Activated CD8-positive, alpha-beta memory T cell treated with anti-CD3 and anti-CD28 coated beads for 36 hours (primary cell): ENCODE results near the gene CADM2. TPM values are rescaled to one million over a fixed set of nuclear protein-coding genes. Genes with fewer than 3 reads are reported as not detected.

Experiments
- CTCF ChIA-PET: fragments of 350-600 bp; sonication (Branson Sonifier 250); formaldehyde crosslinking; loops from one replicate; lab custom pipeline; 2021; ENCODE audit warnings: antibody characterized with exemption; lab: Charles Lee
- POLR2A ChIA-PET: fragments of 350-600 bp; sonication (Branson Sonifier 250); formaldehyde crosslinking; loops from one replicate; lab custom pipeline; 2021; ENCODE audit warnings: antibody characterized with exemption; lab: Charles Lee
- total RNA-seq, 2 experiments: library from RNA; stranded (reverse); gene quantifications; one replicate each; pipeline ENCODE4 v1.2.3, GENCODE V29; 2021

CADM2 gene
- total RNA-seq, 2 experiments from 2014 or later, result 0.25 to 0.53 TPM

- CTCF ChIA-PET, result no interaction called here
Observed at GRCh38 chr3:85164436-85164835, 205.6 kb downstream of the CADM2 start.

GRCh38 chr3:85167576-85167975 lies 208.8 kb downstream of the CADM2 start:
- POLR2A ChIA-PET, result no interaction called here
- CTCF ChIA-PET, result no interaction called here

More at GRCh38 chr3:85164436-85164835, 205.6 kb downstream of the CADM2 start:
- POLR2A ChIA-PET, result no interaction called here

- ChIA-PET POLR2A (no interaction called here), CTCF (no interaction called here)
Observed at GRCh38 chr3:85170646-85171045, 211.9 kb downstream of the CADM2 start.

GRCh38 chr3:85171976-85172375 lies 213.2 kb downstream of the CADM2 start:
- CTCF ChIA-PET, result no interaction called here
- POLR2A ChIA-PET, result no interaction called here

- ChIA-PET POLR2A (no interaction called here), CTCF (no interaction called here)
Observed at GRCh38 chr3:85176799-85177198, 218.0 kb downstream of the CADM2 start.

GRCh38 chr3:85182975-85183752 lies 224.4 kb downstream of the CADM2 start:
- CTCF ChIA-PET, result no interaction called here
- POLR2A ChIA-PET, result no interaction called here

- POLR2A ChIA-PET, result no interaction called here
Observed at GRCh38 chr3:85185495-85185894, 226.7 kb downstream of the CADM2 start.

GRCh38 chr3:85189731-85190130 lies 230.9 kb downstream of the CADM2 start:
- POLR2A ChIA-PET, result no interaction called here
- CTCF ChIA-PET, result no interaction called here

More at GRCh38 chr3:85185495-85185894, 226.7 kb downstream of the CADM2 start:
- CTCF ChIA-PET, result no interaction called here

GRCh38 chr3:85193565-85193964 lies 234.8 kb downstream of the CADM2 start:
- ChIA-PET POLR2A (no interaction called here), CTCF (no interaction called here)

GRCh38 chr3:85208650-85209049 lies 249.9 kb downstream of the CADM2 start:
- CTCF ChIA-PET, result no interaction called here

GRCh38 chr3:85210540-85210939 lies 251.8 kb downstream of the CADM2 start:
- POLR2A ChIA-PET, result no interaction called here
- CTCF ChIA-PET, result no interaction called here

More at GRCh38 chr3:85208650-85209049, 249.9 kb downstream of the CADM2 start:
- POLR2A ChIA-PET, result no interaction called here

- ChIA-PET POLR2A (no interaction called here), CTCF (no interaction called here)
Observed at GRCh38 chr3:85228966-85229365, 270.2 kb downstream of the CADM2 start.

- POLR2A ChIA-PET, result no interaction called here
- CTCF ChIA-PET, result no interaction called here
Observed at GRCh38 chr3:85244091-85244490, 285.3 kb downstream of the CADM2 start.

- POLR2A ChIA-PET, result no interaction called here
- CTCF ChIA-PET, result no interaction called here
Observed at GRCh38 chr3:85244519-85244918, 285.7 kb downstream of the CADM2 start.

- ChIA-PET CTCF (no interaction called here), POLR2A (no interaction called here)
Observed at GRCh38 chr3:85251766-85252165, 293.0 kb downstream of the CADM2 start.

GRCh38 chr3:85252686-85253085 lies 293.9 kb downstream of the CADM2 start:
- ChIA-PET POLR2A (no interaction called here), CTCF (no interaction called here)

GRCh38 chr3:85254738-85255137 lies 295.9 kb downstream of the CADM2 start:
- POLR2A ChIA-PET, result no interaction called here
- CTCF ChIA-PET, result no interaction called here

- ChIA-PET CTCF (no interaction called here), POLR2A (no interaction called here)
Observed at GRCh38 chr3:85255949-85256348, 297.2 kb downstream of the CADM2 start.

GRCh38 chr3:85258326-85258725 lies 299.5 kb downstream of the CADM2 start:
- CTCF ChIA-PET, result no interaction called here
- POLR2A ChIA-PET, result no interaction called here

- POLR2A ChIA-PET, result no interaction called here
- CTCF ChIA-PET, result no interaction called here
Observed at GRCh38 chr3:85258819-85259218, 300.0 kb downstream of the CADM2 start.

GRCh38 chr3:85259748-85260147 lies 301.0 kb downstream of the CADM2 start:
- POLR2A ChIA-PET, result no interaction called here
- CTCF ChIA-PET, result no interaction called here

- ChIA-PET POLR2A (no interaction called here), CTCF (no interaction called here)
Observed at GRCh38 chr3:85264381-85264780, 305.6 kb downstream of the CADM2 start.
